Epithelial cell of esophagus (primary cell): ENCODE measurements around the gene FAH.
A peak's percentile ranks its signal among the peaks of the same experiment; 100 is the strongest.

ENCODE experiments used
- DNase-seq: peaks from one replicate; pipeline ENCODE4 v3.0.0; 2010; ENCODE audit warnings: low read depth
- H3K4me3 ChIP-seq: 2 replicates; pipeline ENCODE4 v1.5.1; 2011; ENCODE audit warnings: mild to moderate bottlenecking, low read length, control low read depth
- TF ChIP-seq, protein P1 (sequence below): IDR thresholded peaks from 2 replicates; pipeline ENCODE4 v1.5.1; 2011; ENCODE audit warnings: low read depth, mild to moderate bottlenecking, low read length, control low read depth, inconsistent platforms; ENCODE audit not compliant: insufficient read depth; ENCODE audit errors: missing control alignments

The FAH gene

DNA sequence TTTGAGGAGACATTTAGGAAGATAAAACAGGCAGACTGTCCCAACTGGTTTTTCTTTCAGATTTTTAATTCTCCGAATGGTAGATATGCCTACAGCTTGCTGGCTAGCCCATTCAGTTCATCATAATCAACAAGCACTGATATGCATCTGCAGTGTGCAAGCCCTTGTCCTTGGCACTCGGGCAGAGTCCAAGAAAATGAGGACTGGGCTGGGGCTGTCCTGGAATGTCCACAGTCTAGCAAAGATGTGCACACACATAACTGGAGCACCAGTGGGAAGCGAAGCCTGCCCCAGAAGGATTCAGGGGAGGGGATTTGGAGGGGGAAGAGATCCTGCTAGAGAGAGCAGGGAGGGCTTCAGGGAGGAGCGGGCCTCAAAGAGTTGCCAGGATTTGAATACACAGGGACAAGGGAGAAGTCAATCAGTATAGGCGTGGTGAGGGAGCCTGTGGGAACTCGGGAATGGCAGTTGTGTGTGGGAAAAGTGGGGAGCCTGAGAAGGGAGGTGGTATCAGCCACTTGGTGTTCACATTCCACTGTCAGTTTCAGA, 8.7 kb downstream of the FAH start:
- no peak overlapping the region for H3K4me3 ChIP-seq

DNA sequence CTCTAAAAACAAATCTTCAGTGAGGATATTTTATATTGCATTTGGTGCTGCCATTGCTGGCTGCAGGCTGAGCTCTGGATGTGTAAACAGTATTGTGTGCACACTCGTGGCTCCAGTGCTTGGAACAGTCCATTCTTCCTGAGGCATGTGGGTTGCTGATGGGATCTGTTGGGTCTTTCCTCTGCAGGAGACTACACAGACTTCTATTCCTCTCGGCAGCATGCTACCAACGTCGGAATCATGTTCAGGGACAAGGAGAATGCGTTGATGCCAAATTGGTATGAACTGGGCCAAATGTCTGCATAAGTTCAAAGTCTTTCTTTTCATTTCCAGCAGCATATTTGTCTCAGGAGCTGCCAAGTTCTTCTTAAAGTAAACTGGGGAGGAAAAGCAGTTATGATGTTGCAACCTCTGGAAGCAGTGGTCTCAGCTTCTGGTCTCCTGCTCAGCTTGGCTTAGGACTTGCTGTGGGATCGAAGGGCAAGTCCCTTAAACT, 9.3 kb downstream of the FAH start:
- no peak overlapping the region for H3K4me3 ChIP-seq
- TF ChIP-seq, protein P1, sequence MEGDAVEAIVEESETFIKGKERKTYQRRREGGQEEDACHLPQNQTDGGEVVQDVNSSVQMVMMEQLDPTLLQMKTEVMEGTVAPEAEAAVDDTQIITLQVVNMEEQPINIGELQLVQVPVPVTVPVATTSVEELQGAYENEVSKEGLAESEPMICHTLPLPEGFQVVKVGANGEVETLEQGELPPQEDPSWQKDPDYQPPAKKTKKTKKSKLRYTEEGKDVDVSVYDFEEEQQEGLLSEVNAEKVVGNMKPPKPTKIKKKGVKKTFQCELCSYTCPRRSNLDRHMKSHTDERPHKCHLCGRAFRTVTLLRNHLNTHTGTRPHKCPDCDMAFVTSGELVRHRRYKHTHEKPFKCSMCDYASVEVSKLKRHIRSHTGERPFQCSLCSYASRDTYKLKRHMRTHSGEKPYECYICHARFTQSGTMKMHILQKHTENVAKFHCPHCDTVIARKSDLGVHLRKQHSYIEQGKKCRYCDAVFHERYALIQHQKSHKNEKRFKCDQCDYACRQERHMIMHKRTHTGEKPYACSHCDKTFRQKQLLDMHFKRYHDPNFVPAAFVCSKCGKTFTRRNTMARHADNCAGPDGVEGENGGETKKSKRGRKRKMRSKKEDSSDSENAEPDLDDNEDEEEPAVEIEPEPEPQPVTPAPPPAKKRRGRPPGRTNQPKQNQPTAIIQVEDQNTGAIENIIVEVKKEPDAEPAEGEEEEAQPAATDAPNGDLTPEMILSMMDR = no peak
- DNase-seq = no peak

More for the DNA sequence above, 8.7 kb downstream of the FAH start:
- DNase-seq = no peak
- TF ChIP-seq, protein P1 = no peak

DNA sequence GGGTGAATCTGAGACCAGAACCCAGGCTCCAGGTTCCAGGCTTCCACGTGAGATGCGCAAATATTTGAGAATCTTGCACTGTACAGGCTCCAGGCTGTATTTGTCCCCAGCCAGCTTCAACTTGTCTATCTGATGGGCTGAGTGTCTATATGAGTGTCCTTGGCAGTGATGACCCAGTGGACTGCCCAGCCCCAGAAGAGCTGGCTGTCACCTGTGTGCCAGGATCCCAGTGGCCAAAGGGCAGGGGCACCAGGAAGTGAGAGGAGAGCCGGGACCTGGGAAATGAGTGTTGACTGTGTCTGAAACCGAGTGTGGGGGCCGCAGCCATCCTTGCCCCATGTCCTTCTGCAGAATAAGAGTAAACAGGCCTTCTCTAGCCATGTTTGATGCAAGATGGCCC, 10.4 kb downstream of the FAH start:
- H3K4me3 ChIP-seq = no peak overlapping the region
- no peak for DNase-seq
- TF ChIP-seq, protein P1 = no peak

DNA sequence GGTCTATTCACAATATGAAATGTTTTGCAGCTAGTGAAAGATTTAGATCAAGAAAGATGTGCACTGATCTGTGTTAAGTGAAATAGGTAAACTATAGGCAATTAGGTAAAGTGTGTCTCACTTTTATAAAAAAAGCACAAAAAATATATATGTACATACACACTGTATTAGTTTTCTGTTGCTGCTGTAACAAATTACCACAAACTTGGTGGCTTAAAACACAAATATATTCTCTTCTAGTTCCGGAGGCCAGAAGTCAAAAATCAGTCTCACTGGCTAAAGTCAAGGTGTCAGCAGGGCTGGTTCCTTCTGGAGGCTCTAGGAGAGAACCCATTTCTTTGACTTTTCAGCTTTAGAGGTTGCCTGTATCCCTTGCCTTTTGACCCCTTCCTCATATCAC, 11.1 kb downstream of the FAH start:
- DNase-seq = no peak
- no peak overlapping the region for H3K4me3 ChIP-seq
- TF ChIP-seq, protein P1 = no peak

DNA sequence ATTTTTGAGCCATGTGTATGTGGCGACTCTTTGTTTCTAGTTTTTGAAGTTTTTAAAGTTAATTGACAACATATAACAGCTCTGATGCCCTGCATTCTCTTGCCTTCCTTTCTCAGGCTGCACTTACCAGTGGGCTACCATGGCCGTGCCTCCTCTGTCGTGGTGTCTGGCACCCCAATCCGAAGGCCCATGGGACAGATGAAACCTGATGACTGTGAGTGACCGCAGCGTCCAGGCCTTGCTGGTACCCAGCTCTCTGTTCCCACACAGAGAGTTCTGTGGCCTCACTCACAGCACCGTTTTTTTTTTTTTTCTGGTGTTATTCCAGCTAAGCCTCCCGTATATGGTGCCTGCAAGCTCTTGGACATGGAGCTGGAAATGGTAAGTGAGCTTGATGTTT, 15.1 kb downstream of the FAH start:
- DNase-seq = no peak
- TF ChIP-seq, protein P1 = no peak
- no peak overlapping the region for H3K4me3 ChIP-seq

DNA sequence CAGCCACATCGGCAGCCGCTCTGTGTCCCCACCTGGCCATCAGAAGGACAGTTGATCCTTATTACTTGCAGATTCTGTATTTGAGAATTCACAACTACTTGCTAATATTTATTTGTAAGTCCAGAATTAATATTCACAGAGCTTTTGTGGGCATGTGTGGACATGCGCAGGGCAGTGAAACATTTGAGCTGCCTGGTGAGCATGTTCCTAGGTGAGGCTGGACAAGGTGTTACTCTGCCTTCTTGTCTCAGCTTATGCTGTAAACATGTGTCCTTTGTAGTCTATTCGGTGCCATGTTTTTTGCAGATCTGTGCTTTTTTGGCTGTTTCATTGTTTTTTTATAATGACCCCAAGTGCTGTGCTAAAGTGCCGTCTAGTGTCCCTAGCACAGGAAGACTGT, 15.6 kb downstream of the FAH start:
- TF ChIP-seq, protein P1 = no peak
- H3K4me3 ChIP-seq = no peak overlapping the region
- DNase-seq = peak; percentile 84

DNA sequence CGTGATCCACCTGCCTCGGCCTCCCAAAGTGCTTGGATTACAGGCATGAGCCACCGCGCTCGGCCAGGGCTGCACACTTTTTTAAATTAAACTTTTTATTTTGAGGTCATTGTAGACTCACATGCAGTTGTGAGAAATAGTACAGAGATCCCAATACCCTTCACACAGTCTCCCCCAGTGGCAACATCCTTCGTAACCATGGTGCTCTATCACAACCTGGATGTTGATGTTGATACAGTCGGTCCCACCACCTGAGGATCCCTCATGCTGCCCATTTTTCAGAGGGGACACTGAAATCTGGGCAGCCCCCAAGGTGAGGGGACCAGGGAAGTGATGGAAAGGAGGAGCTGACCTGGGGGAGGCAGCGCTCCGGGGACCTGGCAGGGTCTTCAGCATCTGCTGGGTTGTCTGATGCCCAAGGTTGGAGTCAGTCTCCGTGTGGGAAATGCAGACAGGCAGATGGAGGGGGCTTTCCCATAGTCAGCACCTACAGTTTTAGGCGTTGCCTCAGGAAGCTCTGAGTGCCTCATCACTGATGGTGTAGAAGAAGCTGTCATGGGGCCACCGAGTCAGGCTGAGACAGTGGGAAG, 17.1 kb downstream of the FAH start:
- no peak overlapping the region for H3K4me3 ChIP-seq
- no peak for DNase-seq
- TF ChIP-seq, protein P1 = no peak
